GM18502 (cell line): ENCODE data around the gene NIPA2.

Experiments
- ATAC-seq: cut with Tn5 transposase; IDR thresholded peaks from one replicate; pipeline ENCODE4 v1.9.1; 2021; ENCODE audit warnings: mild to moderate bottlenecking; ENCODE audit not compliant: unreplicated experiment, poor library complexity

NIPA2 gene

GRCh38 chr15:22895465-22896190 lies 57.2 kb downstream of the NIPA2 start:
- peak; percentile 74 for ATAC-seq

GRCh38 chr15:22902046-22902445 lies 63.6 kb downstream of the NIPA2 start:
- no peak for ATAC-seq

- no peak for ATAC-seq
These were observed 64.1 kb downstream of the NIPA2 start for GRCh38 chr15:22902578-22902977.

GRCh38 chr15:22902981-22903380 lies 64.5 kb downstream of the NIPA2 start:
- no peak for ATAC-seq

- ATAC-seq = no peak
These were observed 65.0 kb downstream of the NIPA2 start for GRCh38 chr15:22903427-22903826.

- ATAC-seq = no peak
These were observed 65.6 kb downstream of the NIPA2 start for GRCh38 chr15:22903961-22904534.

GRCh38 chr15:22904736-22905135 lies 66.3 kb downstream of the NIPA2 start:
- no peak for ATAC-seq

- ATAC-seq = no peak
These were observed 68.9 kb downstream of the NIPA2 start for GRCh38 chr15:22907161-22907950.

- no peak for ATAC-seq
These were observed 70.4 kb downstream of the NIPA2 start for GRCh38 chr15:22908830-22909229.

- ATAC-seq = no peak
These were observed 72.8 kb downstream of the NIPA2 start for GRCh38 chr15:22911306-22911705.

- no peak for ATAC-seq
These were observed 73.8 kb downstream of the NIPA2 start for GRCh38 chr15:22912256-22912655.

- ATAC-seq = no peak
These were observed 75.3 kb downstream of the NIPA2 start for GRCh38 chr15:22913646-22914380.

GRCh38 chr15:22915866-22916515 lies 77.5 kb downstream of the NIPA2 start:
- ATAC-seq = no peak

- no peak for ATAC-seq
These were observed 78.3 kb downstream of the NIPA2 start for GRCh38 chr15:22916606-22917350.

- ATAC-seq = no peak
These were observed 79.1 kb downstream of the NIPA2 start for GRCh38 chr15:22917556-22917955.
